Measurements from ENCODE around the gene CACNA2D3.

The CACNA2D3 gene

DNA sequence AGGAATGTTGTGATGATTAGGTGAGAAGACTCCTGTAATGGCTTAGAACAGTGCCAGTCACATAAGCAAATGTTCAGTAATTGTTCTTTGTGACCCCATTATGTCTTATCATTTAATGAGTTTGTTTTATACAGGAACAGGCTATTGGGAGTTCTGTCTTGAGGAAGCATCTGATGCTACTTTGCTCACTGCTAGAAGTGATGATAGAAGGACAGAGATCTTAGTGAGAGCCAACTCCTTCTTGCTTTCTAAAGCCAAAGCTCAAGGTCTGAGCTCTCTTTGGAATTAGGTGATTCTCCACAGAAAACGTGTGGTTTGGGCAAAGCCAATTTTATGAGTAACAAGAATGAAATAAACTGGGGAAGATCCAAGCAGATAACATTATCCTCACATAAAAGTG is 590.7 kb downstream of the CACNA2D3 start:
- no peaks in the 10 kb centered on the region for H3K36me3 ChIP-seq (ENCODE audit: insufficient read depth, low read length)
- no peak overlapping the region for H3K4me3 ChIP-seq (ENCODE audit: low read length)
- H3K9me3 ChIP-seq (ENCODE audit: low read length): no peaks in the 10 kb centered on the region
- no peaks in the 10 kb centered on the region for H3K4me1 ChIP-seq (ENCODE audit: insufficient read depth, low read length)
- H3K27me3 ChIP-seq (ENCODE audit: insufficient read depth, low read length): no peaks in the 10 kb centered on the region
- no peak overlapping the region for H2AFZ ChIP-seq (ENCODE audit: low read depth, low read length)

DNA sequence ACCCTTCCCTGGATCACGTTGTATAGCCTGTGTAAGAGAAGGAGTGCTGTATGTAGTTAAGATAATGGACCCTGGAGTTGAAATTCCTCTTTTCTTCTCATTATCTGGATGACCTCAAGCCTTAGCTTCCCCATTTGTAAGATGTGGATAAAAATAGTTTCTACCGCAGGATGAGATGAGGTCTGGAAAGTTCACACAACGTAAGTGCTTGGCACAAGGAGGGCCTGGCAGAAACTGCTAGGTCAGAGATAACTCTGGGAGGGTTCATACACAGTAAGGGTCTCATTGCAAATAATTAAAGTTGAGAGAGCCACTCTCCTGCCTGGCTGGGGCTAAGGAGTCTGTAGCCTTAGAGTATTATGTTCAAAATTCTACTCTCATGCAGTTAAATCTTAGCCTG is 591.1 kb downstream of the CACNA2D3 start:
- Histone ChIP-seq H3K36me3 (ENCODE audit: insufficient read depth, low read length) (no peaks in the 10 kb centered on the region), H3K4me1 (ENCODE audit: insufficient read depth, low read length) (no peaks in the 10 kb centered on the region), H2AFZ (ENCODE audit: low read depth, low read length) (no peak overlapping the region), H3K4me3 (ENCODE audit: low read length) (no peak overlapping the region), H3K9me3 (ENCODE audit: low read length) (no peaks in the 10 kb centered on the region), H3K27me3 (ENCODE audit: insufficient read depth, low read length) (no peaks in the 10 kb centered on the region)

DNA sequence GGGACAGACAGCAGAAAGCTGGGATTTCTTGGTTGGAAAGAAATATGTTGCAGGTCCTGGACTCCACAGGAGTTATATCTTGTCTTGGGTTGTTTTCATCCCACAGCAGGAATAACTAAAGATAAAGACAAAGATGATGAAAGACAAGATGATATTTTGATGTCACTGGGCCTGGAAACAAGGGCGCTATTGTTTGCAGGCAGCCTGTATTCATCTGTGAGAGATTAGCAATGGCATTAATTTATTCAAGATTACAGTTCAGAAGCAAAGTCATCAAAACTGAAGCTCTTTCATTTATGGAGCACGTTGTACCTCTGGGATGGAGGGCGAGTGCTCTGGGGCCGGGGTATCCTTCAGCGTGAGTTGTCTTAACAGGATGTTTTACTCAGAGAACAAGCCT is 591.7 kb downstream of the CACNA2D3 start:
- H3K4me3 ChIP-seq (ENCODE audit: low read length): no peak overlapping the region
- no peaks in the 10 kb centered on the region for H3K27me3 ChIP-seq (ENCODE audit: insufficient read depth, low read length)
- H2AFZ ChIP-seq (ENCODE audit: low read depth, low read length): no peak overlapping the region
- H3K36me3 ChIP-seq (ENCODE audit: insufficient read depth, low read length): no peaks in the 10 kb centered on the region
- H3K9me3 ChIP-seq (ENCODE audit: low read length): no peaks in the 10 kb centered on the region
- H3K4me1 ChIP-seq (ENCODE audit: insufficient read depth, low read length): no peaks in the 10 kb centered on the region

DNA sequence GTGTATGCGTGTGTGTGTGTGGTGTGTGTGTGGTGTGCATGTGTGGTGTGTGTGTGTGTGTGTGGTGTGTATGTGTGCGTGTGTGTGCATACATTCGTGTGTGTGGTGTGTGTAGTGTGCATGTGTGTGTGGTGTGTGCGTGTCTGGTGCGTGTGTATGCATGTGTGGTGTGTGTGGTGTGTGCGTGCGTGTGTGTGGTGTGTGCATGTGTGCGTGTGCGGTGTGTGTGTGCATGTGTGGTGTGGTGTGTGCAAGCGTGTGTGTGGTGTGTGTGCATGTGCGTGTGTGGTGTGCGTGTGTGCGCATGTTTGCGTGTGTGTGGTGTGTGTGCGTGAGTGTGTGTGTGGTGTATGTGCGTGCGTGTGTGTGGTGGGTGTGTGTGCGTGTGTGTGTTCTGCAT is 595.2 kb downstream of the CACNA2D3 start:
- no peak overlapping the region for H3K4me3 ChIP-seq (ENCODE audit: low read length)
- H2AFZ ChIP-seq (ENCODE audit: low read depth, low read length): no peak overlapping the region
- no peaks in the 10 kb centered on the region for H3K27me3 ChIP-seq (ENCODE audit: insufficient read depth, low read length)
- H3K9me3 ChIP-seq (ENCODE audit: low read length): no peaks in the 10 kb centered on the region
- H3K4me1 ChIP-seq (ENCODE audit: insufficient read depth, low read length): no peaks in the 10 kb centered on the region
- no peaks in the 10 kb centered on the region for H3K36me3 ChIP-seq (ENCODE audit: insufficient read depth, low read length)

DNA sequence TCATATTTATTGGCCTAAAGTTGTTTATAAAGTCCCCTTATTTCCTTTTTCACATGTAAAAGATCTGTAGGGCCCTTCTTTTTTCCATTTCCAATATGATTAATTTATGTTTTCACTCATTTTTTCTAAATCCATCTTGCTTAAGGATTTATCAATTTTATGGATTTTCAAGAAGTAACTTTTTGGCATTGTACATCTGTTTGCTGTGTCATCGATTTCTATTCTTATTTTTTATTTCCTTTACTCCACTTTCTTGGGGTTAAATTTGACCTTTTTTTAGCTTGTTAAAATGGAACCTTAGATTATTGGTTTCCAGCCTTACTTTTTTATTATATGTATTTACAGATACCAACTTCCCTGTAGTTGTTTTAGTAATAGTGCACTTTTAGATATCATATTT is 597.6 kb downstream of the CACNA2D3 start:
- Histone ChIP-seq H3K27me3 (ENCODE audit: insufficient read depth, low read length) (no peaks in the 10 kb centered on the region), H2AFZ (ENCODE audit: low read depth, low read length) (no peak overlapping the region), H3K4me1 (ENCODE audit: insufficient read depth, low read length) (no peaks in the 10 kb centered on the region), H3K36me3 (ENCODE audit: insufficient read depth, low read length) (no peaks in the 10 kb centered on the region), H3K9me3 (ENCODE audit: low read length) (no peaks in the 10 kb centered on the region), H3K4me3 (ENCODE audit: low read length) (no peak overlapping the region)

DNA sequence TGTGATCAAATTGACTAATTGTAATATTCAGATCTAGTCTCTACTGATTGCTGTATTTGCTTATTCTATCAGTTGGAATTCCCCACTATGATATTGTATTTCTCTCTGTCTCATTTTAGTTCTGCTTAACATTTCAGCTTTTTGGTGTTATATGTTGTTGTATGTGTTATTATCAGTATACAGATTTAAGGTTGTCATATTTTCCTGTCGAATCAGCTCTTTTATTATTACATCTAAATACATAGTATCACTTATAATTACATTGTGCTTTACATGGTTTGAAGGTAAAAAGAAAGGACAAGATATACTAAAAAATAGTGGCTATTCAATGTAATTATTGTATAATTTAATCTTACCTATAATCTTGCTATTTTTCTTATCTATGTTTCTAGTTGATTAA is 598.3 kb downstream of the CACNA2D3 start:
- Histone ChIP-seq H3K4me3 (ENCODE audit: low read length) (no peak overlapping the region), H3K9me3 (ENCODE audit: low read length) (no peaks in the 10 kb centered on the region)

DNA sequence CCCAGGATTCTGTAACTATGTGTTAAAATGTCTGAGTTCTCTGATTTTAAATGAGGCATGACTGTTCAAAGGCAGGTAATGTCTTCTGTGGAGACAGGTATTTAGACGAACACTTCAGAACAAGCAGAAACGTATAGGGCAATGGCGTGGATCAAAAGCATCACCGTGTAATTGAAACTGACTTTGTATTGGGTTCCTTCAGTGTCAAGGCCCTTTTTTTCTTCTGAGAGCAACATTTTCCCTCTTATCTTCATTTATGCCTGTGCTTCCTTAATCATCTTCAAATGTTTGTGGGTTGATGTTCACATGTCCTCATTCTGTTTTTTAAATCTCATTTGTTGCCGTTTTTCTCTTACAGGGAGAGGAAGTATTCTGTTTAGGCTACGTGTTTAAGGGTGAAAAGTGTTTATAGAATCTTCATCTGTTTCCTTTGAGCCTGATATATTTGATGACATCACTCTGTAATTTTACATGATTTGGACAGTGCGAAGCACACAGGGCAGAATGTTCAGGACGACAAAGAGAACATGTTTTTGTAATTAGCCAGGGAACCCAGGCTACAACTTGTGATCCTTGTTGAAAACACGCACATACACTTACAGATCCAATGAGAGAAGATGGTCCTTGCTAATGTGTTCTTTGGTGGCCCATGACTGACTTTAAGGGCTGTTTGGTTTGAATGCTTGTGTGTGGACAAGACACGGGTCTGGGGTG is 609.5 kb downstream of the CACNA2D3 start:
- Histone ChIP-seq H3K36me3 (ENCODE audit: insufficient read depth, low read length) (no peaks in the 10 kb centered on the region), H2AFZ (ENCODE audit: low read depth, low read length) (no peak overlapping the region), H3K4me3 (ENCODE audit: low read length) (no peak overlapping the region), H3K4me1 (ENCODE audit: insufficient read depth, low read length) (peaks cover 10% of the 10 kb centered on the region), H3K9me3 (ENCODE audit: low read length) (no peaks in the 10 kb centered on the region), H3K27me3 (ENCODE audit: insufficient read depth, low read length) (no peaks in the 10 kb centered on the region)

More for the DNA sequence above, 598.3 kb downstream of the CACNA2D3 start:
- no peaks in the 10 kb centered on the region for H3K4me1 ChIP-seq (ENCODE audit: insufficient read depth, low read length)
- H3K36me3 ChIP-seq (ENCODE audit: insufficient read depth, low read length): no peaks in the 10 kb centered on the region
- no peaks in the 10 kb centered on the region for H3K27me3 ChIP-seq (ENCODE audit: insufficient read depth, low read length)
- H2AFZ ChIP-seq (ENCODE audit: low read depth, low read length): no peak overlapping the region

DNA sequence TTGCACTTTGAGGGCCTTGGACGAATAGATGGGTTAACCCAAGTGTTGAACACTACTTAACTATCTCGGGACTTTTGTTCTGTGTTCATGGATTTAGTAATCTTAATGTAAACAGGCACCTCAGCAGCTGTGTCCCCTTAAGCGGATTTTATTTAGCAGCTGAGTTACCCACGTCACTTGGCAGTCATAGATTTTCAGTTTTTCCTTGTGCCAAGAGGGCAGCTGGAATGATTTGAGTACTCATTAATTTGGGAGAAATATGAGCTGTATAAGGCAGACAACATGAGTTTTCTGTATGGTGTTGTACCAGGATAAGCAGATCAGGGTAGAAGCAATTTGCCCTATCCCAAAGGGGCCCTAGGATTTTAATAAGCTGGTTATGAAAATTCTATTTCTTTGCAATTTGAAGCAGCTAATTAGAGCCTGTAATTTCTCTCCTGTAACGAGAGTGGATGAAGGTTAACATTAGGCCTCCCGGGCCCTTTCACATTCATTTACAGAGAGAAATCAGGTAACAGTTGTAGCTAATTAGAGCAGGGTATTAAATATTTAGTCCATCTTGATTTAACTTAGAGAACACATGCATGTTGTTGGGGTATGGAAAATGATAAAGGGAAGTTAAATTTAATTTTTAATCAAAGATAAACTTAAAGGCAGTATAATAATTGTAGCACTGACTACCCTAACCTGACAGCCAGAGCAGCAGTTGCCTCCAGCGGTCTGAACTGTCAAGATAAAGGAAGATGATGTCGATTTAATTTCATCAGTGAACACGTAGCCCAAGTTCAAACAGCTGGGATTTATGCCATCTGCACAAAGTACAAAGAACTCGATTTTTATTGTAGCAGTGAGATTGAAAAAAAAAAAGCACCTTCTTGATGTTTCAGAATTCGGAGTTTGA is 611.0 kb downstream of the CACNA2D3 start:
- Histone ChIP-seq H3K27me3 (ENCODE audit: insufficient read depth, low read length) (no peaks in the 10 kb centered on the region), H3K36me3 (ENCODE audit: insufficient read depth, low read length) (no peaks in the 10 kb centered on the region), H3K9me3 (ENCODE audit: low read length) (no peaks in the 10 kb centered on the region), H2AFZ (ENCODE audit: low read depth, low read length) (no peak overlapping the region), H3K4me3 (ENCODE audit: low read length) (no peak overlapping the region), H3K4me1 (ENCODE audit: insufficient read depth, low read length) (peaks cover 10% of the 10 kb centered on the region)

DNA sequence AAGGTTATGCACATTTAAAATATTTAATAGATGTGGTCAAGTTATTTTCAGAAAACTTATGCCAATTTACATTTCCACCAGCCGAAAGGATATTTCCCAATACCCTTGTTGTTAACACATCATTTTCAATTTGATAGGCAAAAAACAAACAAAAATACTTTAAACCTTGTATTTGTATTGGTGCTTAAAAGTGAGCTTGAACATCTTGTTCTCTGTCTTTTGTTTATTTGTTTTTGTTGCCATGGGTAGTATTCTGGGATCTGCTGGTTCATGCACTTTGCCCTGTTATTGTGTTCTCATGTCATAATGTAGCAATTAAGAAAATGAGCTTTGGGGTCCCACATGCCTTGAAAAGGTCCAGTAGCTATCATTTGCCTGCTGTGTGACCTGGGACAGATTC is 614.1 kb downstream of the CACNA2D3 start:
- Histone ChIP-seq H3K4me3 (ENCODE audit: low read length) (no peak overlapping the region), H3K36me3 (ENCODE audit: insufficient read depth, low read length) (no peaks in the 10 kb centered on the region), H3K4me1 (ENCODE audit: insufficient read depth, low read length) (peaks cover 10% of the 10 kb centered on the region), H2AFZ (ENCODE audit: low read depth, low read length) (no peak overlapping the region), H3K9me3 (ENCODE audit: low read length) (no peaks in the 10 kb centered on the region), H3K27me3 (ENCODE audit: insufficient read depth, low read length) (no peaks in the 10 kb centered on the region)

DNA sequence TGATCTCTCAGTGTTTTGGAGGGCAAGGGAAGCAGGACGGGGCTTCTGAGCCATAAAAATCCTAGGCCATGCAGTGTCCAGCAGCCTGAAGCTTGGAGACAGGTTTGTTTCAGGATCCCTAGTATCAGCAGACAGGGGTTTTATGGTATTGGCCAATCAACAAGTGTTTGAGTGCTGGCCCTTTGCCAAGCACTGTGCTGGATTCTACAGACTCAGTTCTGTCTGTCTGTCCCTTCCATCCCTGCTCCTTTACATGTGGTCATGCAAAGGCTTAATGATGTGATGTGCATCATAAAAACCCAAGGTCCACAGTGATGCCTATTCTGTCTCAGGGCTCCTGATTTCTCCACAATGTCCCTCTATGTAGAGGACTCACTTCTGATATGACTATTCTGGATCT is 621.4 kb downstream of the CACNA2D3 start:
- H2AFZ ChIP-seq (ENCODE audit: low read depth, low read length): no peak overlapping the region
- no peaks in the 10 kb centered on the region for H3K9me3 ChIP-seq (ENCODE audit: low read length)
- peaks cover 8% of the 10 kb centered on the region for H3K27me3 ChIP-seq (ENCODE audit: insufficient read depth, low read length)
- no peaks in the 10 kb centered on the region for H3K4me1 ChIP-seq (ENCODE audit: insufficient read depth, low read length)
- no peak overlapping the region for H3K4me3 ChIP-seq (ENCODE audit: low read length)
- no peaks in the 10 kb centered on the region for H3K36me3 ChIP-seq (ENCODE audit: insufficient read depth, low read length)

DNA sequence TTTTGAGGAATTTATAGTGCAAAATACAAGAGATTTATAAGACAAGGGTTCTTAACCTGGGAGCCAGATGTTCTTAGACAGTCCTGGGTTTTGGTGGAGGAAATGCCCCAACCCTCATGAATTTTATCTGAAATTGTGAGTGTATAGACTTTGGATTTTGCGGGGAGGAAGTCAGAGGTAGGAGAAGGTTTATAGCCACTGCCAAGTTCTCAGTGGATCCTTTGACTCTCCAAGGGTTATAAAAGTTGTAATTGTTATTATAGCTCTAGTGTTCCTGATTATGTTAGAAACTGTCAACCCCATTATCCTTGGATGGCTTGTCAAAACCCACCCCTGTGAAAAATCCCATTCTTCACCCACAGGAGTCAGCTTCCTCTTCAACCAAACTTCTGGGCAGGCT is 621.9 kb downstream of the CACNA2D3 start:
- Histone ChIP-seq H3K4me1 (ENCODE audit: insufficient read depth, low read length) (no peaks in the 10 kb centered on the region), H3K4me3 (ENCODE audit: low read length) (no peak overlapping the region), H3K9me3 (ENCODE audit: low read length) (no peaks in the 10 kb centered on the region), H3K36me3 (ENCODE audit: insufficient read depth, low read length) (no peaks in the 10 kb centered on the region), H2AFZ (ENCODE audit: low read depth, low read length) (no peak overlapping the region), H3K27me3 (ENCODE audit: insufficient read depth, low read length) (peaks cover 8% of the 10 kb centered on the region)

DNA sequence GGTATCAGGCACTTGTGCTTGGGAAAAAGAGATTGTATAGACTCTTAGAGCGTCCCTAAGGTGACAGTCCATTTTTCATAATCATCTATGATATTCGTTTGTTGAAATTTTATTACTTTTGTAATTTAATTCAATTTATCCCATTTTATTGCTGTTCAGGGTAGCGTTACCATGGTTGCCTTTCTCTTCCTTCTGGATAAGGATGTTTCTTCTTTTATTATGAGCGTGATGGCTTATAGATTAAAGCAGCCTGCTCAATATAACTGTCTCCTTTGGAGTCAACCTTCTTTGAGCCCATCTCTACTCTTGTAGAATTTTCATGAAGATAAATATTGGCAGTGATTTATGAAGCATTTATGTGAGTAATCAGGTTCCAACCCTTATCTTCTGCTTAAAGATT is 623.5 kb downstream of the CACNA2D3 start:
- H3K27me3 ChIP-seq (ENCODE audit: insufficient read depth, low read length): peaks cover 8% of the 10 kb centered on the region
- H2AFZ ChIP-seq (ENCODE audit: low read depth, low read length): no peak overlapping the region
- no peaks in the 10 kb centered on the region for H3K4me1 ChIP-seq (ENCODE audit: insufficient read depth, low read length)
- H3K36me3 ChIP-seq (ENCODE audit: insufficient read depth, low read length): no peaks in the 10 kb centered on the region
- H3K9me3 ChIP-seq (ENCODE audit: low read length): no peaks in the 10 kb centered on the region
- no peak overlapping the region for H3K4me3 ChIP-seq (ENCODE audit: low read length)

DNA sequence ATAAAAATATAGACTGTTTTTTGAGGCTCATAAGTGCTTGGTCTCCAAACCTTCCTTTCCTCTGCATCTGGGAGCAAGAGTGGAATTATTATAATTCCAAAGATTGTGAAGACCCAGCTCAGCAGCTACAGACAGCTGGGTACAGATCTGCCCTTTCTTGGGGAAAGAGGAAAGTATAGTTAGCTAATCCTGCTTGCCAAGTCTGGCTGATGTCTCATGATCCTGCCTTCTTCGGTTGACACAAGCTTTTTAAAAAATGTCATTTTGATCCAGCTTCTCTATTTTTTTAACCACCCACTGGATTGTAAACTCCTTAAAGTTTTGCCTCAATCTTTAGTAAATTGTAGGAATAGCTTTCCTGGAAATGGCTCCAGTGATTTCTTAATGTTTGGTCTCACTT is 624.4 kb downstream of the CACNA2D3 start:
- H3K4me3 ChIP-seq (ENCODE audit: low read length): no peak overlapping the region
- H3K9me3 ChIP-seq (ENCODE audit: low read length): no peaks in the 10 kb centered on the region
- H3K36me3 ChIP-seq (ENCODE audit: insufficient read depth, low read length): no peaks in the 10 kb centered on the region
- H2AFZ ChIP-seq (ENCODE audit: low read depth, low read length): no peak overlapping the region
- peaks cover 8% of the 10 kb centered on the region for H3K27me3 ChIP-seq (ENCODE audit: insufficient read depth, low read length)
- H3K4me1 ChIP-seq (ENCODE audit: insufficient read depth, low read length): no peaks in the 10 kb centered on the region
